Parathyroid adenoma (tissue), 2 donors: ENCODE data around the gene OSBPL1A.

Experiments used
- H2AFZ ChIP-seq: fragments of 300-600 bp; sonication (generic); one replicate; pipeline ENCODE4 v1.7.0; 2017; ENCODE audit warnings: antibody characterized with exemption, mild to moderate bottlenecking
- H3K27ac ChIP-seq: fragments of 300-600 bp; sonication (generic); one replicate; pipeline ENCODE4 v1.7.0; 2017
- H3K27me3 ChIP-seq: fragments of 300-600 bp; sonication (generic); one replicate; pipeline ENCODE4 v1.7.0; 2017; ENCODE audit warnings: low read length; ENCODE audit not compliant: control insufficient read depth, insufficient read depth
- H3K36me3 ChIP-seq: fragments of 300-600 bp; sonication (generic); one replicate; pipeline ENCODE4 v1.7.0; 2017; ENCODE audit warnings: low read length; ENCODE audit not compliant: control insufficient read depth, insufficient read depth
- H3K4me1 ChIP-seq: fragments of 300-600 bp; sonication (generic); one replicate; pipeline ENCODE4 v1.7.0; 2017; ENCODE audit warnings: control low read depth
- H3K4me2 ChIP-seq: fragments of 300-600 bp; sonication (generic); one replicate; pipeline ENCODE4 v1.7.0; 2017; ENCODE audit warnings: low read length
- H3K4me3 ChIP-seq: fragments of 300-600 bp; sonication (generic); one replicate; pipeline ENCODE4 v1.7.0; 2017; ENCODE audit warnings: low read depth, low read length
- H3K79me2 ChIP-seq: fragments of 300-600 bp; sonication (generic); one replicate; pipeline ENCODE4 v1.7.0; 2017; ENCODE audit warnings: control low read depth
- H3K9ac ChIP-seq: fragments of 300-600 bp; sonication (generic); one replicate; pipeline ENCODE4 v1.7.0; 2017; ENCODE audit warnings: mild to moderate bottlenecking
- H3K9me3 ChIP-seq: fragments of 300-600 bp; sonication (generic); one replicate; pipeline ENCODE4 v1.7.0; 2017; ENCODE audit warnings: low read length; ENCODE audit not compliant: control insufficient read depth
- CTCF ChIP-seq: fragments of 300-600 bp; sonication (generic); IDR thresholded peaks from one replicate; pipeline ENCODE4 v1.7.0; 2017; ENCODE audit warnings: antibody characterized with exemption, mild to moderate bottlenecking
- donor health status: primary hyperparathyroidism.

The OSBPL1A gene

GRCh38 chr18:24370120-24370519, 27.5 kb downstream of the OSBPL1A start:
- no peak overlapping the region for H3K9ac ChIP-seq
- no peaks in the 10 kb centered on the region for H3K27me3 ChIP-seq
- no peak overlapping the region for H3K4me3 ChIP-seq
- H3K4me2 ChIP-seq = no peak overlapping the region
- no peak overlapping the region for H3K27ac ChIP-seq
- H3K9me3 ChIP-seq = no peaks in the 10 kb centered on the region
- H2AFZ ChIP-seq = no peak overlapping the region
- H3K79me2 ChIP-seq = no peaks in the 10 kb centered on the region
- no peaks in the 10 kb centered on the region for H3K36me3 ChIP-seq
- H3K4me1 ChIP-seq = no peaks in the 10 kb centered on the region
- TF ChIP-seq CTCF = no peak

GRCh38 chr18:24369426-24369825, 28.2 kb downstream of the OSBPL1A start:
- no peak for TF ChIP-seq CTCF
- Histone ChIP-seq H3K27ac (no peak overlapping the region), H3K27me3 (no peaks in the 10 kb centered on the region), H3K4me2 (no peak overlapping the region), H3K79me2 (no peaks in the 10 kb centered on the region), H3K9me3 (no peaks in the 10 kb centered on the region), H3K36me3 (no peaks in the 10 kb centered on the region), H3K9ac (no peak overlapping the region), H2AFZ (no peak overlapping the region), H3K4me1 (no peaks in the 10 kb centered on the region), H3K4me3 (no peak overlapping the region)

DNA sequence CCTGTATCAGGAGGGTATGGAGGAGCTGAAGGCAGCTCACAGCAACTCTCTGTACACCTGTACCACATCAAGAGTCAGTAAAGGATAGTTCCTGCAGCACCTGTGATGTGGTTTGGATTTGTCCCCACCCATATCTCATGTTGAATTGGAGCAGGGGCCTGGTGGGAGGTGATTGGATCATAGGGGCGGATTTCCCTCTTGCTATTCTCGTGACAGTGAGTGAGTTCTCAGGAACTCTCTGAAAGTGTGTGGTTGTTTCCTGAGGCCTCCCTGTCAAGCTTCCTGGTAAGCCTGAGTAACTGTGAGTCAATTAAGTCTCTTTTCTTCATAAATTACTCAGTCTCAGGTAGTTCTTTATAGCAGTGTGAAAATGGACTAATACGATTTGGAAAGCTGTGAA, 28.9 kb downstream of the OSBPL1A start:
- Histone ChIP-seq H3K79me2 (no peaks in the 10 kb centered on the region), H3K4me2 (no peak overlapping the region), H3K9ac (no peak overlapping the region), H3K27me3 (no peaks in the 10 kb centered on the region), H2AFZ (no peak overlapping the region), H3K27ac (no peak overlapping the region), H3K36me3 (no peaks in the 10 kb centered on the region), H3K4me3 (no peak overlapping the region), H3K4me1 (no peaks in the 10 kb centered on the region), H3K9me3 (no peaks in the 10 kb centered on the region)
- no peak for TF ChIP-seq CTCF

DNA sequence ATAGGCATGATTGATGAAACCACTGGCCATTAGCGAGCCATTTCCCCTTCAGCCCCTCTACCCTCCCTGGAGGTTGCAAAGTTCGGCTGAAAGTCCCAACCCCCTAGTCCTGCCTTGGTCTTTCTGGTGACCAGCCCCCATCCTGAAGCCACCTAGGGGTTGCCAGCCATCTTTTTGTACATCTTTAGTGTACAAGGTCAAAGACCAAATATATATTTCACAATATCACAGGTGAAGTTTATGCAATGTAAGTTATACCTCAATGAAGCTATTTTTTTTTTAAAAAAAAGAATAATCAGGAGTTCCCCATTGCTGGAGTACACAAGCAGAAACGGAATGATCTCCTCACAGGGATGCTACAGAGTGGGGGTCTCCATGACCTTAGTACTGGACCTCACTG, 31.3 kb downstream of the OSBPL1A start:
- Histone ChIP-seq H3K4me2 (no peak overlapping the region), H2AFZ (no peak overlapping the region), H3K4me3 (no peak overlapping the region), H3K27me3 (no peaks in the 10 kb centered on the region), H3K9me3 (no peaks in the 10 kb centered on the region), H3K36me3 (no peaks in the 10 kb centered on the region), H3K4me1 (no peaks in the 10 kb centered on the region), H3K79me2 (no peaks in the 10 kb centered on the region), H3K9ac (no peak overlapping the region), H3K27ac (no peak overlapping the region)
- no peak for TF ChIP-seq CTCF

- Histone ChIP-seq H3K27me3 (no peaks in the 10 kb centered on the region), H3K9me3 (no peaks in the 10 kb centered on the region), H3K79me2 (no peaks in the 10 kb centered on the region), H3K4me1 (no peaks in the 10 kb centered on the region), H3K4me2 (no peak overlapping the region), H2AFZ (no peak overlapping the region), H3K9ac (no peak overlapping the region), H3K4me3 (no peak overlapping the region), H3K36me3 (no peaks in the 10 kb centered on the region), H3K27ac (no peak overlapping the region)
- no peak for TF ChIP-seq CTCF
Measured at GRCh38 chr18:24364177-24364576, 33.4 kb downstream of the OSBPL1A start.
